Measurements from ENCODE around the gene TMEFF2. TPM values are rescaled to one million over a fixed set of nuclear protein-coding genes. Genes with fewer than 3 reads are reported as not detected.

TMEFF2 gene
- total and polyA plus RNA-seq, 10 donors = not detected

- H3K4me3 ChIP-seq = no peak overlapping the region
- no peaks in the 10 kb centered on the region for H3K36me3 ChIP-seq
- H3K9me3 ChIP-seq = no peaks in the 10 kb centered on the region
- DNase-seq = no peak
- WGBS, 5 donors = 65 to 90% (median 84%) methylated on average over 1 of the region's 1 CpG
- TF ChIP-seq POLR2AphosphoS5 (IDR thresholded peaks at IDR 0.05) = no peak
- no peak for TF ChIP-seq CTCF (IDR thresholded peaks at IDR 0.05 in 8 of 11, conservative IDR thresholded peaks at IDR 0.05 in 3 of 11)
- TF ChIP-seq POLR2A (IDR thresholded peaks at IDR 0.05) = no peak
- no peak overlapping the region for H3K27ac ChIP-seq
- H3K27me3 ChIP-seq (replicated peaks in 1 of 7) = no peaks in the 10 kb centered on the region
- no peaks in the 10 kb centered on the region for H3K4me1 ChIP-seq
- intact Hi-C loops (cut with DNase I; ENCODE audit: low total_unique reads) = no loop called here
These were observed 256.0 kb downstream of the TMEFF2 start for GRCh38 chr2:191938779-191939178.

GRCh38 chr2:191936882-191937405 lies 257.8 kb downstream of the TMEFF2 start:
- no peak for DNase-seq
- Histone ChIP-seq H3K9me3 (no peaks in the 10 kb centered on the region), H3K4me3 (no peak overlapping the region), H3K36me3 (no peaks in the 10 kb centered on the region), H3K4me1 (no peaks in the 10 kb centered on the region), H3K27me3 (replicated peaks in 1 of 7) (peaks cover 0 to 6% (median 0%) of the 10 kb centered on the region in 7 donors), H3K27ac (no peak overlapping the region)
- intact Hi-C loops (cut with DNase I; ENCODE audit: low total_unique reads) = no loop called here
- no peak for TF ChIP-seq CTCF (IDR thresholded peaks at IDR 0.05 in 8 of 11, conservative IDR thresholded peaks at IDR 0.05 in 3 of 11)
- no peak for TF ChIP-seq POLR2A (IDR thresholded peaks at IDR 0.05)
- TF ChIP-seq POLR2AphosphoS5 (IDR thresholded peaks at IDR 0.05) = no peak
- 90 to 98% (median 97%) methylated on average over 2 of the region's 2 CpGs for WGBS, 5 donors

GRCh38 chr2:191935247-191935646 lies 259.5 kb downstream of the TMEFF2 start:
- H3K36me3 ChIP-seq = no peaks in the 10 kb centered on the region
- H3K4me1 ChIP-seq = no peaks in the 10 kb centered on the region
- H3K27ac ChIP-seq = no peak overlapping the region
- no peak for TF ChIP-seq POLR2A (IDR thresholded peaks at IDR 0.05)
- TF ChIP-seq CTCF (IDR thresholded peaks at IDR 0.05 in 8 of 11, conservative IDR thresholded peaks at IDR 0.05 in 3 of 11) = no peak
- no peak for TF ChIP-seq POLR2AphosphoS5 (IDR thresholded peaks at IDR 0.05)
- intact Hi-C loops (cut with DNase I; ENCODE audit: low total_unique reads) = no loop called here
- no peaks in the 10 kb centered on the region for H3K9me3 ChIP-seq
- peaks cover 0 to 6% (median 0%) of the 10 kb centered on the region in 7 donors for H3K27me3 ChIP-seq (replicated peaks in 1 of 7)
- DNase-seq = no peak
- no peak overlapping the region for H3K4me3 ChIP-seq
- WGBS, 5 donors = 84 to 87% (median 86%) methylated on average over 3 of the region's 3 CpGs

- intact Hi-C loops (cut with DNase I; ENCODE audit: low total_unique reads) = no loop called here
- peaks cover 0 to 6% (median 0%) of the 10 kb centered on the region in 6 donors for H3K4me1 ChIP-seq
- TF ChIP-seq POLR2A (IDR thresholded peaks at IDR 0.05) (no peak), CTCF (IDR thresholded peaks at IDR 0.05 in 8 of 11, conservative IDR thresholded peaks at IDR 0.05 in 3 of 11) (no peak), POLR2AphosphoS5 (IDR thresholded peaks at IDR 0.05) (no peak)
- no peaks in the 10 kb centered on the region for H3K36me3 ChIP-seq
- peaks cover 0 to 6% (median 0%) of the 10 kb centered on the region in 7 donors for H3K27me3 ChIP-seq (replicated peaks in 1 of 7)
- no peak for DNase-seq
- no peak overlapping the region for H3K4me3 ChIP-seq
- no peaks in the 10 kb centered on the region for H3K9me3 ChIP-seq
- no peak overlapping the region for H3K27ac ChIP-seq
- 64 to 78% (median 71%) methylated on average over 2 of the region's 2 CpGs for WGBS, 5 donors
These were observed 261.2 kb downstream of the TMEFF2 start for GRCh38 chr2:191933307-191934105.

All from spleen (tissue), 11 donors.